ENCODE measurements around the gene NAPSA.
"Not testable (repeated sequence)": the region's sequence is repeated elsewhere in the genome, so short reads cannot be mapped to it uniquely, and the experiment has no call there.

NAPSA gene

DNA sequence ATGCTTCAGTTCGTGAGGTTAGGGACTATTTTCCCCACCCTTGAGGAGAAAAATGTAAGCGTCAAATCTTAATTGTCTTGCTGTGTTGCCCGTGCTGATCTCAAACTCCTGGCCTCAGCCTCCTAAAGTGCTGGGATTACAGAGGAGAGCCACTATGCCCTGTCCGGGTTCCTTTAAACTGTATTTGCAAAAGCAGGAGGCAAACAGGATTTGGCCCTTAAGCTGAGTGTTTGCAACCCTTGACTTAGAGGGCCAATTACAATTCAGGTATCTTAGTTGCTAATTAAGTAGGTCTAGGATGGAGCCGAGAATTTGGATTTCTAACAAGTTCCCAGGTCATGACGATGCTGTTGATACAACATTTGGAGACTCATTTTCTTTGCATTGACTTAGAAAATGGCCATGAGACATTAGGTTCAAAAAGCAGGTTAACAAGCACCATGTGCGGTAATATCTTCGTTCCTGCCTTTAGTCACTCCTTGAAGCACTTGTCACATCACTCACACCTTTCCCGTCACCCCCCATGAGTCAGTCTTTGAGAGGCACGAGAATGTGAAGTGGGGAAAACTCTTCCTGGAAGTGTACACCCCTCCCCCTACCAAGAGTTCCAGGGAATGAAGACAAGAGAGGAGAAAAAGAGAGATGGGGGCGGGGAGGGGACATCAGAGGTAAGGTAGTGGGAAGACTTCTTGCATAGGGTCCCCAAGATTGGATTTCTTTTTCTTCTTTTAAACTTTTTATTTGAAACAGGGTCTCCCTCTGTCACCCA is 2.6 kb downstream of the NAPSA start:
- no peak for DNase-seq (ENCODE audit: extremely low spot score, insufficient read length, low read depth)
- FAIRE-seq: peak; percentile 9

DNA sequence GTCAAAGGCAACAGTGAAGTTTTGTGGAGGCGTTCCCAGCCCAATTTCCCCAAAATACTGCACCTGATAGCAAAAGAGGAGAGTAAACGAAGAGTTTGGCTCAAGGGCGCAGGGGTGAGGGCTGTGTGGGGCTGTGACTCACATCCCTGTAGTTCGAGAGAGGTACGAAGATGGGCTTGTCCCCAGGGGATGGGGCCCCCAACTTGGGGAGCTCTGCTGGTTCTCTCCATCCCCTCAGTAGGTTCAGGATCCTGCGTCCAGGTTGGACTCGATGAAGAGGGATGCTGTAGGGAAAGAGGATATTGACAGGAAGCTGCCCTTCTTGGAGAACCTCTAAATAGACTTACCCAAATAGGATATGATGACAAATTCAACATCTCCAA is 3.4 kb downstream of the NAPSA start:
- no peak for DNase-seq (ENCODE audit: extremely low spot score, insufficient read length, low read depth)
- no peak for FAIRE-seq

DNA sequence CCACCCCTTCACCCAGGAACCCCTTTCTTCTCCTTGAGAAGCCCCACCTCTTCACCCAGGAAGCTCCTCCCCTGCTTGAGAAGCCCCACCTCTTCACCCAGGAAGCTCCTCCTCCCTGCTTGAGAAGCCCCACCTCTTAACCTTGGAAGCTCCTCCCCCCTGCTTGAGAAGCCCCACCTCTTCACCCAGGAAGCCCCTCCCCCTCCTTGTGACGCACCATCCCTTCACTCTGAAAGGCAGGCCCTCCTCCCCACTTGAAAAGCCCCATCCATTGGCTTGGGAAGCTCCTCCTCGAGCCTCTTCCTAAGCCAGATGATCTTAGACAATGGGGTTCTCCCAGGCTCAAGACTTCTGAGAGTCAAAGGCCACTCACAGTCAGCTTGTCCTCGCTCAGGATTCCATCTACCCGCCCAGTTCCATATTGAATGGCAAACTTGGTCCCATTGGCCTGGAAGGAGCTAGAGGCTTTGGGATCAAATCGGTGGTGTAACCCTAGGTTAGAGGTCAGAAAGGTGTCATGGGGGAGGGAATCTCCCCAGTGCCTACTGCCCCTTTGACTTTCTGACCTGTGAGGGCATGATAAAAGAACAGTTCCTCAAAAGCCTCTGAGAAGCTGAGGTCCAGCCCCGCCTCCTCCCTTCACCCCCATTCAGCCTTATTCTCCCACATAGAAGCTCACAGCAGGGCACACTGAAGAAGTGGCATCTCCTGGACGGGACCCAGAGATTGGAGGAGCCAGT is 4.0 kb downstream of the NAPSA start:
- no peak for DNase-seq (ENCODE audit: extremely low spot score, insufficient read length, low read depth)
- FAIRE-seq: peak; percentile 51

GRCh38 chr19:50359328-50359818 is 6.1 kb downstream of the NAPSA start:
- DNase-seq (ENCODE audit: extremely low spot score, insufficient read length, low read depth) (no peak), FAIRE-seq (no peak)

DNA sequence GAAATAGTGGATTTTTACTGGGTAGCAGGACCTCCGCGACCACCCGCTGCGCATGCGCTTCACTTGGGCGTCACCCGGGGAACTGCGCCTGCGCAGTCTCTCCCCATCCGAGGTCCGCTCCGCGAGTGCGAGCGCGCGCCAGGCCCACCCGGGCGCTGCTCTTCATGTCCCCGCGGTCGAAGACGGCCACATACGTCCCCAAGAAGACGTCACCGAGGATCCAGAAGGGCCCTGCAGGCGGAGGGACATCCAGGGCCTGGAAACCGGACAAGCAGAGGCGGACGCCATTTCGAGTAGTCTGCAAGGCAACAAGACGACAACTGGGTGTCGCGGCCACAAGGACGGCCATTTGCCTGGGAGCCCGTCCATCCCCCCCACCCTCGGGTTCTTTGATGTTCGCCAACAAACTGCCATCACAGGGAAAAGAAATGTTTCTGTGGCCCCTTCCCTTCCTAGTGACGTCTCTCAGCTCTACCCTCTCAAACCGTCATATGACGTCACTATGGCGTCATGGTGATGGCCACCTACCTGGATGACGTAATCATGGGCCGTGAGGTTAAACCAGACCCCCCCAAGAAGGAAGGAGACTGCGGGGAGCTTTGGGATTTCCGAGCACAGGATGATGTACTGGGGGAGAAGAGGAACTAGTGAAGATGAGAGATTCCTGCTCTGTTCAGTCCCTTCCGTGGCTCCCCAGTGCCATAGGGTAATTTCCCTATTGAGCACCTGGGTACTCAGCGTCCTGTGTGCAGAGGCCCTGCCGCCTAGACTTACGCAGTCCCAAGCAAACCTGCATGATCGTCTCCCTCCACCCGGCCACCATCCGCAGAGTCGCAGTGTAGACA is 6.7 kb downstream of the NAPSA start:
- peak; percentile 74 for FAIRE-seq

DNA sequence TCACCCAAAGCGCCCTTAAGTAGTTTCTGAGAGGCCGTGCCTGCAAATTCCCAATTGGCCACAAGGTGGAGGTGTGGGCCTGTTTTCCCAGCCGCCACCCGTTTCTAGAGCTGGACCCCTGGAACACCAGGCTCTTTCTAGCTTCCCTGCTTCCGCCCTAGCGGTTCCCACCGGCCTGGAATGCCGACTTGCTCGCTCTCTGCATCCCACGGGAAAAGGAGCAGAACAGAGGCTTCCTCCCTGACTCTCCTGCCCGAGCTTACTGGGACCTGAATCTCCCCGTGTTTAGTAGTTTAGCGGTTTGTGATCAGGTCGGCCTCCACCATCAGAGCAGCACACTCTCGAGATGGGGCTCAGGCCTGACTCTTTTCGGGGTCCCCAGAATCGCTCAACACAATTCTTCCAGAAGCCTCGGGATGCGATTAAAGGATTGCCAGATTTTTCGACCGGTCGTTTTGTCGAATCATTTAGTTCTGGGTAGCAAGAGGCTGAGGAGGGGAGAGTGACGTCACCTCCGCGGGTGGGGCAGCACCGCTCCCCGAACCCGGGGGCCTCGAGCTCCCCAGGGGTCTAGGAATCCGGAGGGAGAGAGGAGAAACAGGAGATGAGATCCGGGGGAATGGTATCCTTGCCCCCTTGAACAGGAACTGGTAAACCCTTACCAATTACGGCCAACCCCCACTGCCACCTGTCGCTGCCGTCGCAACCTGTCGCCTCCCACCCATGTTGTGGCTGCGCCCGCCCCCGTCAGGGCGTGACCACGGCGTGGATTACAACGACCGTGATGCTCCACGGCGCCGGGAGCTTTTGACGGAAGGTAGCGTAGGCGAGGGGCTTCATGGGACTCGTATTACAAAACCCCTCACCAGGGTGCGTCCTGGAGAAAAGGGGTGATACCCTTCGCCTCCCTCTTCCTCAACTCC is 8.0 kb downstream of the NAPSA start:
- FAIRE-seq (peak; percentile 98), DNase-seq (ENCODE audit: extremely low spot score, insufficient read length, low read depth) (no peak)

More for the DNA sequence above, 6.7 kb downstream of the NAPSA start:
- no peak for DNase-seq (ENCODE audit: extremely low spot score, insufficient read length, low read depth)

- FAIRE-seq: no peak
Observed at GRCh38 chr19:50356691-50357177, 8.7 kb downstream of the NAPSA start.

GRCh38 chr19:50353487-50353880 is 12.0 kb downstream of the NAPSA start:
- FAIRE-seq; DNase-seq (ENCODE audit: extremely low spot score, insufficient read length, low read depth): not testable (repeated sequence)

More at GRCh38 chr19:50356691-50357177, 8.7 kb downstream of the NAPSA start:
- no peak for DNase-seq (ENCODE audit: extremely low spot score, insufficient read length, low read depth)

GRCh38 chr19:50352242-50352641 is 13.2 kb downstream of the NAPSA start:
- FAIRE-seq: no peak
- no peak for DNase-seq (ENCODE audit: extremely low spot score, insufficient read length, low read depth)

DNA sequence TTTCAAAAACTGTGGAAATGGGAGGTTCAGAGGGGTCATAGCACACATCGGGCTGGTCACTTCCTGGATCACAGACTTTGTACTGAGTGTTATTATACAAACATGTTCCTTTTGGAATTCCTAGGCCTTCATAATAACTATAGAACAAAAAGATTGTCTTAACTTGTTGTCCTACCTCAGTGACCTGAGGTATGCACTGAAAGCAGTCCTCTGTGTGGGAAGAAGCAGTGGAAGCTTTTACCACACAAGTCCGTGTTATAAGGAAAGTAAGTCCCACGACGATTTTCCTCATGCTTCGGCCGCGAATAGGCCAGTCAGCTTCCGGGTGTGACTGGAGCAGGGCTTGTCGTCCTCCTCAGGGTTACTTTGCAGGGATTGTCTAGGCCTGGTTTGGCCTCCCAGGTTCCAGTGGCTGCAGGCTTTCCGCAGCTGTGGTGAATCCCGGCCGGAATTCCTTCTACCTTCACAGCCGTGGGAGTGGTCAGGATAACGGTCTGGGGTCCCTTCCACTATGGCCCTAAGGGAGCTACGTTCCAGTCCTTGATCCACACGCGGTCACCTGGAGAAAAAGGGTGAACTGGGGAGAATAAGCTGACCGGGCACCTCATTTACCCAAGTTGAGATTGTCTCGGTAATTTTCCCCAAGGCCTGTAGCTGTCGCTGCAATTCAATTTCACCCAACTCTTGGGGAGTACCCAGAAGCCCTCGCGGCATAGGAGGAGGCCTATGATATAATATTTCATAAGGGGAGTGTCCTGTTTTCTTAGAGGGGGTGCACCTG is 16.0 kb downstream of the NAPSA start:
- DNase-seq (ENCODE audit: extremely low spot score, insufficient read length, low read depth) (no peak), FAIRE-seq (no peak)

DNA sequence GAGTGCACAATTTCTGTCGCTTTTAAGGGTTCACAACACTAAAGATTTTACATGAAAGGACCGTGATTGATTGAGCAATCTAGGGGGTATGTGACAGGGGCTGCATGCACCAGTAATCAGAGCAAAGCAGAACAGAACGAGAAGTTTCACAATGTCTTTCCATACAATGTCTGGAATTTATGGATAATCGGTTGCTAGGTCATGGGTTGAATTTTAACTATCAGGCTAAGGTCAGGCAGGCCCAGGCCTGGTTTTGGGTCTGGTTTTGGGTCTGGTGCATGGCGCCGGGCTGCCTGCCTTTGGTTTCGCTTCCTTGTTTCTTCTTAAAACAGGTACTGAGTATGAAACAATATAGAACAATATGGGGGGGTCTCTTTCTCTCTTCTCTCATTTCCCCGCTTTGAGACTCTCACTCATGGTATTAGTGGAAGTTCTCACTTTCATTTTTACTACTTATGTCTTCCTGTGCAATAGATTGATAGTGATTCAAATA is 18.3 kb downstream of the NAPSA start:
- peak; percentile 96 for FAIRE-seq
- DNase-seq (ENCODE audit: extremely low spot score, insufficient read length, low read depth): not testable (repeated sequence)

DNA sequence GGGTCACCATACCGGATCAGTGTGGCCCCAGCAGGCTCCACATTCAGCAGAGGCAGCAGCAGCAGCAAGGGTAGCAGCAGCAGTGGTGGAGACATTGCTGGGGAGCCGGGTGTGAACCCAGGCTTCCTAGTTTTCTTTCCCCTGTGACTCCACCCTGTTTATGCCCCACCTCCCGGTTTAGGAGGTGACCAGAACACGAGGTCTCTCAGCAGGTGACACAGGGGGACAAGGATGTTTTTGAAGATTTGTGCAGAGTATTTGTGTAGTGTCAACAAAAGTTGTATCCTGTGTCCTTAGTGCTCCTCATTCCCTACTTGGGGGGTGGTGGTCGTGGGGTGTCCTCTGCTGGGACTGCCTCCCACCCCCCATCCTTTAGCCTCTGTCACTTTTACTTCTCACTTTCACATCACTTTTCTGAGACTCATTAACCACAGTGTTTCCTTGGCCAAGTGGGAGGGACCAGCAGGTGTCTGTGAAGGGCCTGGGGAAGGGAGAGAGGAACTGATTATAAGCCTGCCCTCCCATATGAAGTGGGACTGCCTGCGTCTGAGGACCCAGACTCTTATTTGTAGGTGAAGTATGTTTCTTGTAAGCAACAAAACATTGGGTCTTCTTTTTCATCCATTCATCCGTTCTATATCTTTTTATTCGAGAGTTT is 20.6 kb downstream of the NAPSA start:
- FAIRE-seq: peak; percentile 98
- DNase-seq (ENCODE audit: extremely low spot score, insufficient read length, low read depth): no peak

DNA sequence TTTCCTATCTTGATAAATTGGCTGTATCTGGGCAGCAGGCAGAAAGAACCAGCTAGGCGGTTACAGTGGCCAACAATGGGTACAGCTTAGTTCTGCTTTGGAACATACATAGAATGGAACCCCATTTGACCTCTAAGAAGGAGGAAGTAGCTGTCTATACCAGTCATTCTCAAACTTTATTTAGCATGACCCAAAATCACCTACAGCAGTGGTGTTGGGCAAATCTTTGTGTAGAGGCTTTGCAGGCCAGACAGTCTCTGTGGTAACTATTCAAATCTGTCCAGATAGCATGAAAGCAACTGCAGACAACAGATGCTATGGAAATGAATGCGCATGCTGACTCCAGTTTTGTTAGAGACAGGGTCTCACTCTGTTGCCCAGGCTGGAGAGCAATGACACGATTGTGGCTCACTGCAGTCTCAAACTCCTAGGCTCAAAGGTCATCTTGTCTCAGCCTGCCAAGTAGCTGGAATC is 24.3 kb downstream of the NAPSA start:
- no peak for DNase-seq (ENCODE audit: extremely low spot score, insufficient read length, low read depth)
- FAIRE-seq: peak; percentile 96

- no peak for FAIRE-seq
- DNase-seq (ENCODE audit: extremely low spot score, insufficient read length, low read depth): no peak
Observed at GRCh38 chr19:50340331-50340730, 25.1 kb downstream of the NAPSA start.

DNA sequence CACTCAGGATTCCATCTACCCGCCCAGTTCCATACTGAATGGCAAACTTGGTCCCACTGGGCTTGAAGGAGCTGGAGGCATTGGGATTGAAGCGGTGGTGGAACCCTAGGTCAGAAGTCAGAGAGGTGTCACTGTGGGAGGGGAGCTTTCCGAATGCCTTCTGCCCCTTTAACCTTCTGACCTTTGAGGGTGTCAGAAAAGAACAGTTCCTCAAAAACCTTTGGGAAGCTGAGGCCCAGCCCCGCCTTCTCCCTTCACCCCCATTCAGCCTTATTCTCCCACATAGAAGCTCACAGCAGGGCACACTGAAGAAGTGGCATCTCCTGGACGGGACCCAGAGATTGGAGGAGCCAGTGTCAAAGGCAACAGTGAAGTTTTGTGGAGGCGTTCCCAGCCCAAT is 28.4 kb downstream of the NAPSA start:
- not testable (repeated sequence) for FAIRE-seq; DNase-seq (ENCODE audit: extremely low spot score, insufficient read length, low read depth)

DNA sequence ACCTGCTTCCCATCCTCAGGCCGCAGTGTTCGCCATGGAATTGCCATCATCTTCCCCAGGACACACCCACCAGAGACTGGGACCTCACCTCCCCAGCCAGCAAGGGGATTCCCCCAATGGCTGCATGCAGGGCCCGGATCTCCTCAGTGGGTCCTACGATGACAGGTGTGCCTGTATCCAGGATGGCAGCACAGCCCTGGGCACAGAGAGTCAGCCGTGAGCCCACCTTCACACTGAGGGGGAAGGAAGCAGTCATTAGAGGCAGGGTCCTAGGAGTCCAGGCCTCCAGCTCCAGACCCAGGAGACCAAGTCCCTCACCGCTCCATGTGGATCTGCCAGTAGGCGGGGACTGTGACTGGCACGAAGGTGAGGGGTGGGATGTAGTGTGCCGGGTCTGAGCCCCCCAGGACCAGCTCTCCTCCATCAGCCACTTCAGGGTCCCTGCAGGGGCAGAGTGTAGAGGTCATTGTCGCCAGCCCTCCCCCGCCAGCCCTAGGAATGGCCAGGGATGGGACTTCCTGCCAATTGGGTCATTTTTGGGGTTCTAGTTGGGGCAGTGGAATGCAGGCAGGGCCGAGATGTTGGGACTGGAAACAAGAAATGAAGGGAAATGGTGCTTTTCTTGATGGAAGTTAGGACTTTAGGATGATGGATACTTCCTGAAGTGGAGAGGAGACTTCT is 30.6 kb downstream of the NAPSA start:
- FAIRE-seq: no peak
- DNase-seq (ENCODE audit: extremely low spot score, insufficient read length, low read depth): no peak

All from GM18507 (cell line).